Activated T-helper 2 cell treated with anti-CD3 and anti-CD28 coated beads, Interferon-gamma antibody, Interleukin-2, Interleukin-4, amounts not matched to agents 10 μg/mL and 5 μg/mL and 100 μg/mL, durations not matched to agents 14 hours and 24 hours and 36 hours (primary cell): Measurements from ENCODE around the gene PYDC1. TPM values are rescaled to one million over a fixed set of nuclear protein-coding genes. Genes with fewer than 3 reads are reported as not detected.
"Not testable (repeated sequence)": the region's sequence is repeated elsewhere in the genome, so short reads cannot be mapped to it uniquely, and the experiment has no call there.

ENCODE experiments used
- DNase-seq: peaks from one replicate; pipeline ENCODE4 v3.0.0; 2021; ENCODE audit warnings: low spot score
- H3K27ac Mint-ChIP-seq: one replicate; pipeline ENCODE4 v1.8.0; 2021; ENCODE audit warnings: mixed read lengths
- H3K27me3 Mint-ChIP-seq: one replicate; pipeline ENCODE4 v1.8.0; 2021; ENCODE audit warnings: low read depth, mixed read lengths
- H3K36me3 Mint-ChIP-seq: one replicate; pipeline ENCODE4 v1.8.0; 2021; ENCODE audit warnings: low read depth, mixed read lengths
- H3K4me1 Mint-ChIP-seq: one replicate; pipeline ENCODE4 v1.8.0; 2021; ENCODE audit warnings: low read depth, mixed read lengths
- H3K4me3 Mint-ChIP-seq: one replicate; pipeline ENCODE4 v1.8.0; 2021; ENCODE audit warnings: low read depth, mild to moderate bottlenecking, moderate library complexity, mixed read lengths
- H3K9me3 Mint-ChIP-seq: one replicate; pipeline ENCODE4 v1.8.0; 2021; ENCODE audit warnings: mixed read lengths
- intact Hi-C: fragments of 100-400 bp; cut with micrococcal nuclease; formaldehyde crosslinking; loops from one replicate; pipeline ENCODE4 v1.15.1; 2023
- total RNA-seq: library from RNA; stranded (reverse); gene quantifications from 2 replicates; pipeline ENCODE4 v1.2.3, GENCODE V29; 2022

The PYDC1 gene
- total RNA-seq, result not detected in 2 replicates

DNA sequence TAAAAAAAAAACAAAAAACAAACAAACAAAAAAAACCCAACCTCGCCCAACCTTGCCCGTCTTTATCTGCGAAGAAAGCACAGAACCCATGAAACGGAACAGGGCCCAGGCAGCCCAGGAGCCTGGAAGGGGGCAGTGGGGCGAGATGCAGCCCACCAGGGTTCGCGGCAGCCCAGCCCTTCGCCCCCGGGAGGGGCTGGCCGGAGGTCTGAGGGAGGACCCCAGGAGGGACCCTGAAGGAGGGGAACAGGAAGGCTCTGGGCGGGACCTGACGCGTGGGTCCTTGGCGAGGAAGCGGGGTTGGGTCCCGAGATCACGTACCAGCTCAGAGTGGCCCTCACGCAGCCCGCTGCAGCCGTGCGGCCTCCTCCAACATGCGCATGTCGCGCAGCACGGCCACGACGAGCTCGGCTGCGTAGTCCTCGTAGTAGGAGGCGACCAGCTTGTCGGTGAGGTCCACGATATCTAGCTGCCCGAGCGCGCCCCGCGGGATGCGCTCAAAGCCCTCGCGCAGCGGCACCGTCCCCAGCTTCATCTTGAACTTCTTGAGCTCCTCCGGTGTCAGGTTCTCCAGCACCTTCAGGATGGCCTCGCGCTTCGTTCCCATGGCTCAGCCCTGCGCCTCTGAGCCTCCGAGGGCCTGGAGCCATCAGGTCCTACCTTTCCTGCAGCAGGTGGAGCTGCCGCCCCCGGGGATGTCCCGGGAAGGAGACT, at the start of gene PYDC1:
PYDC1 (minus strand) TSS at position 714 of the 714 bp plus-strand sequence; CDS start at position 607, 107 bp downstream.
- no peak for DNase-seq
- Mint-ChIP-seq H3K9me3 (no peaks in the 10 kb centered on the region), H3K36me3 (no peaks in the 10 kb centered on the region), H3K27ac (no peak within 1 kb of the TSS), H3K4me3 (peak within 1 kb of the TSS; percentile 55), H3K27me3 (peaks cover 48% of the 10 kb centered on the region), H3K4me1 (peaks cover 14% of the 10 kb centered on the region)
- intact Hi-C loops, result loop anchor here (5.0 kb wide), 1 partner anchor 81 kb away; no protein-coding TSS in a partner anchor

DNA sequence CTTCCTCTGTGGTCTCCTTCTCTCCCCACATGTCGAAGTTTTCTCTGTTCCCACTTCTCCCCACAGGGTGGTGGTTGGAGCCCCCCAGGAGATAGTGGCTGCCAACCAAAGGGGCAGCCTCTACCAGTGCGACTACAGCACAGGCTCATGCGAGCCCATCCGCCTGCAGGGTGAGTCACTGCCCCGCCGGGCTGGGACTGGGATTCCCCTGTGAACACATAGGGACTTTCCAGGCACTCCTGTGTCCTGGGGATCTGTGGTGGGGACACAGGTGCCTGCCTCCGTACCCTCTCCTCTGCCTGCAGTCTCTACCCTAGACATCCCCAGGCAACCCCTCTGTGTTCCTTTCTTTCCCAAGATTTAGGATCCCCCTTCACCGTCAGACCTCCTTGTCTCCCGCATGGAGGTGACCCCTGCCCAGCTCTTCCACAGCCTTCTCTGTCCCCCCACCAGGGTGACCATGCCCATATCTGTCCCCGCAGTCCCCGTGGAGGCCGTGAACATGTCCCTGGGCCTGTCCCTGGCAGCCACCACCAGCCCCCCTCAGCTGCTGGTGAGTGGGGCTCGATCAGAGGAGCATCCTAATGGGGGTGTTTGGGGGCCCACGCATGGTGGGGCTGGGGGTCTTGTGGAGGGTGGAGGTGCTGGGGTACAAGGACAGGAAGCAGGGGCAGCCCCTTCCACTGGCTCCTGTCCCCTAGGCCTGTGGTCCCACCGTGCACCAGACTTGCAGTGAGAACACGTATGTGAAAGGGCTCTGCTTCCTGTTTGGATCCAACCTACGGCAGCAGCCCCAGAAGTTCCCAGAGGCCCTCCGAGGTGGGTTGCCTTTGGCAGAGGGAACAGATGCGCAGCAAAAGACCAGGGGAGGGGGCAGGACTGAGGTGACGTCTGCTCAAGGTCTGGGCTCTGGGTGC, 48.7 kb upstream of the PYDC1 start:
- Mint-ChIP-seq H3K4me1 (peaks cover 36% of the 10 kb centered on the region), H3K4me3 (peak overlapping the region; percentile 51), H3K36me3 (no peaks in the 10 kb centered on the region), H3K27ac (peak overlapping the region; percentile 83), H3K27me3 (no peaks in the 10 kb centered on the region), H3K9me3 (no peaks in the 10 kb centered on the region)
- intact Hi-C loops, result loop anchor here (2.0 to 10.0 kb wide), 4 partner anchors 21 to 159 kb away; partner anchors contain the start of genes COX6A2 and PYCARD
- peak; percentile 40 for DNase-seq

DNA sequence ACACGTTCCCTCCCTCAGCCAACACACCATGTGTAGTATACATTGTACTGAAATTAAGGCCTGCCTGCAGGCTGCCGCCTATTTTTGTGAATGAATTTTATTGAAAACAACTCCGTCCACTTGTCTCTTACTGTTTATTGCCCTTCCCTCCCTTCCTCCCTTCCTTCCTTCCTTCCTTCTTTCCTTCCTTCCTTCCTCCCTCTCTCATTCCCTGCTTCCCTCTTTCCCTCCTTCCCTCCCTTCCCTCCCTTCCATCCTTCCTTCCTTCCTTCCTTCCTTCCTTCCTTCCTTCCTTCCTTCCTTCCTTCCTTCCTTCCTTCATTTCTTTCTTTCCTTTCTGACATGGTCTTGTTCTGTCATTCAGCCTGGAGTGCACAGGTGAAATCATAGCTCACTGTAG, 45.1 kb upstream of the PYDC1 start:
- intact Hi-C loops, result loop anchor here (10.0 kb wide), 1 partner anchor 163 kb away; the partner anchor contains the start of gene COX6A2
- Mint-ChIP-seq H3K4me1 (peaks cover 33% of the 10 kb centered on the region), H3K4me3 (no peak overlapping the region), H3K27me3 (no peaks in the 10 kb centered on the region), H3K27ac (peak overlapping the region; percentile 20), H3K36me3 (no peaks in the 10 kb centered on the region), H3K9me3 (no peaks in the 10 kb centered on the region)
- no peak for DNase-seq

DNA sequence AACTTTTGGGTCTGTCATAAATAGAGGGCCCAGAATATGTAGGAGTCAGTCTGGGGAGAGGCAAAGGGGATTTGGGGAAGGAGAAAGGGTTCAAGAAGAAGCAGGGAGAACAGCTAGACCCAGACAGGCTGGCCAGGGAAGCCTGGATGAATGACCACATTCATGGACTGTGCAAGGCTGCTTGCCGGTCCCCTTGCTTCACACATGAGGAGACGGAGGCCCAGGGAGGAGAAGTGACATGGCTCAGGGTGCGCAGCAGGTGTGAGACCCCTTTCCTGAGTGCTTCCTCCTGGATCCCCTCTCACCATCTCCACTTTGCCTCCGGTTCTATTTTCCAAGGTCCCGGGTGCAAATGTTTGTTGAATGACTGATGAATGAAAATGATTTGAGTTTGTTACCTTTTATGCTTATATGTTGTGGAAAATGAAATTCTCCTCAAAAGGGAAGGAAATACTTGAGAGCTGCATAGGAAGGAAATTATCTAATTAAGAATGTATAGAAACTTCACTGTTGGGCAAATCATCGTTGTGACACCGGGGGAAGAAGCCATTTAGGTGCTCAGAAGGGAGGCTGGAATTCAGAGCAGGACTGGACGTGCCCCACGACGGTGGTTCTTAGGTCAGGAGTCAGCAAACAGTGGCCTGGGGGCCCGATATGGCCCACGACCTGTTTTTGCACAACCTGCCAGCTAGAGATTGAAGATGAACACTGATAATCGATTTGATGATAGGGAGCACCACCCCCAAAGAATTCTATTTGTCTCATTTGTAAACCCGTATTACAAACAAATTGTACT, 43.4 kb upstream of the PYDC1 start:
- no peaks in the 10 kb centered on the region for H3K27me3 Mint-ChIP-seq
- H3K27ac Mint-ChIP-seq, result peak overlapping the region; percentile 70
- H3K4me1 Mint-ChIP-seq, result peaks cover 24% of the 10 kb centered on the region
- DNase-seq, result no peak
- intact Hi-C loops, result loop anchor here (10.0 kb wide), 1 partner anchor 164 kb away; the partner anchor contains the start of gene COX6A2
- H3K4me3 Mint-ChIP-seq, result peak overlapping the region; percentile 67
- H3K9me3 Mint-ChIP-seq, result no peaks in the 10 kb centered on the region
- no peaks in the 10 kb centered on the region for H3K36me3 Mint-ChIP-seq

DNA sequence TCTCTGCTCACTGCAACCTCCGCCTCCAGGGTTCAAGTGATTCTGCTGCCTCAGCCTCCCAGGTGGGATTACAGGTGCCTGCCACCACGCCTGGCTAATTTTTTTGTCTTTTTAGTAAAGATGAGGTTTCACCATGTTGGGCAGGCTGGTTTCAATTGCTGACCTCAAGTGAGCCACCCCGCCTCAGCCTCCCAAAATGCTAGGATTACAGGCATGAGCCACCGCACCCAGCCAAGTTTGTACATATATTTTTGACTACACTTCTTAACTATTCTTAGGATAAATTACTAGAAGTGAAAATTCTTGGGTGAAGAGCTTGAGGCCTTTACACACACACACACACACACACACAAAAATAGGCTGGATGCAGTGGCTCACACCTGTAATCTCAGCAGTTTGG, 41.4 kb upstream of the PYDC1 start:
- no peaks in the 10 kb centered on the region for H3K27me3 Mint-ChIP-seq
- intact Hi-C loops, result no loop called here

DNA sequence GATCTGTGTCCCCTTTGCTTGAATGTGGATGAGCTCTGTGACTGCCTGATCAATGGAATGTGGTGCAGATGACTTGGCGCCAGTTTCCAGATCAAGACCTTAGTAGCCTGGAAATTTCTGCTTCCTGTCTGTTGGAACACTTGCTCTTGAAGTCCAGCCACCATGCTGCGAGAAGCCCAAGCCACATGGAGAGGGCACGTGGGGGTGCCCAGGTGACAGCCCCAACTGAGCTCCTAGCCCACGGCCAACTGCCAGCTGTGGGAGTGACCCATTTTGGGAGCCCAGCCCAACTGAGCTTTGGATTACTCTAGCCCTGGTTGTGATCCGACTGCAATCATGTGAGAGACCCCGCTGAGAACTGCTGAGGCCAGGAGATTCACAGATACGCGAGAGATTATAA, 39.5 kb upstream of the PYDC1 start:
- H3K27me3 Mint-ChIP-seq, result no peaks in the 10 kb centered on the region
- H3K36me3 Mint-ChIP-seq, result no peaks in the 10 kb centered on the region
- H3K9me3 Mint-ChIP-seq, result no peaks in the 10 kb centered on the region
- intact Hi-C loops, result no loop called here
- no peak for DNase-seq
- H3K4me3 Mint-ChIP-seq, result no peak overlapping the region
- H3K4me1 Mint-ChIP-seq, result peaks cover 39% of the 10 kb centered on the region
- no peak overlapping the region for H3K27ac Mint-ChIP-seq

More for the DNA sequence above, 41.4 kb upstream of the PYDC1 start:
- no peaks in the 10 kb centered on the region for H3K36me3 Mint-ChIP-seq
- DNase-seq, result no peak
- H3K4me3 Mint-ChIP-seq, result no peak overlapping the region
- H3K27ac Mint-ChIP-seq, result no peak overlapping the region
- H3K4me1 Mint-ChIP-seq, result peaks cover 29% of the 10 kb centered on the region
- H3K9me3 Mint-ChIP-seq, result no peaks in the 10 kb centered on the region

DNA sequence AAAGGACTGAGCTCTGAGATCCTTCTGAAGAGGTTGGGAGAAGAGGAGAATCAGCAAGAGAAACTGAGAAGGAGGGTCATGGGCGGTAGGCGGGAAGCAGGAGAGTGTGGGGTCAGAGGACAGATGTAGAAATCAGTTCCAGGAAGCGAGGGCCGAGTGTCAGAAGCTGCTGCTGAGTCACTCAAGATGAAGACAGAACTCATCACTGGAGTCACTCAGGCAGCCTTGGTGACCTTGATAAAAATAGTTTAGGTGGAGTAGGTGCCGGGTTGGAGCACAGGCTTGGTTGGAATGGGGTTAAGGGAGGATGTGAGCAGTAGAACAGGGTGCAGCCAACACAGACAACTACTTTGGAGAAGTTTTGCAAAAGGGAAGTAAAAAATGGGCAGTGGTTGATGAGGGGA, 36.7 kb upstream of the PYDC1 start:
- intact Hi-C loops, result loop anchor here (1.0 to 5.0 kb wide), 2 partner anchors 52 to 99 kb away; no protein-coding TSS in a partner anchor
- Mint-ChIP-seq H3K4me3 (peak overlapping the region; percentile 72), H3K27me3 (no peaks in the 10 kb centered on the region), H3K27ac (peak overlapping the region; percentile 93), H3K36me3 (no peaks in the 10 kb centered on the region), H3K9me3 (no peaks in the 10 kb centered on the region), H3K4me1 (peaks cover 42% of the 10 kb centered on the region)
- DNase-seq, result peak; percentile 34

DNA sequence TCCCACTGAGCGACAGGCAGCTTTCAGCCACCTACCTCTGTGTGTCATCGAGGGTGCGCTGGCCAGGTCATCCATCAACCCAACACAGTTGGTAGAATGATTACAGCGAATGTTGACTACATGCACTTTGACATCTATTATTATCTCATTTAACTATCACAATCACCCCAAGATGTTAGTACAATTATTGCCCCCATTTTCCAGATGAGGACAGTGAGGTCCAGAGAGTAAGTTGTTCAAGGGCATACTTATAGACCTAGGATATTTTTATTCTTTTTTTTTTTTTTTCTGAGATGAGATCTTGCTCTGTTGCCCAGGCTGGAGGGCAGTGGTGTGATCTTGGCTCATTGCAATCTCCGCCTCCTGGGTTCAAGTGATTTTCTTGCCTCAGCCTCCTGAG, 34.5 kb upstream of the PYDC1 start:
- Mint-ChIP-seq H3K4me3 (no peak overlapping the region), H3K27ac (peak overlapping the region; percentile 46), H3K9me3 (no peaks in the 10 kb centered on the region), H3K27me3 (peaks cover 2% of the 10 kb centered on the region), H3K4me1 (peaks cover 42% of the 10 kb centered on the region), H3K36me3 (no peaks in the 10 kb centered on the region)
- no peak for DNase-seq
- intact Hi-C loops, result loop anchor here (5.0 kb wide), 1 partner anchor 101 kb away; no protein-coding TSS in a partner anchor

DNA sequence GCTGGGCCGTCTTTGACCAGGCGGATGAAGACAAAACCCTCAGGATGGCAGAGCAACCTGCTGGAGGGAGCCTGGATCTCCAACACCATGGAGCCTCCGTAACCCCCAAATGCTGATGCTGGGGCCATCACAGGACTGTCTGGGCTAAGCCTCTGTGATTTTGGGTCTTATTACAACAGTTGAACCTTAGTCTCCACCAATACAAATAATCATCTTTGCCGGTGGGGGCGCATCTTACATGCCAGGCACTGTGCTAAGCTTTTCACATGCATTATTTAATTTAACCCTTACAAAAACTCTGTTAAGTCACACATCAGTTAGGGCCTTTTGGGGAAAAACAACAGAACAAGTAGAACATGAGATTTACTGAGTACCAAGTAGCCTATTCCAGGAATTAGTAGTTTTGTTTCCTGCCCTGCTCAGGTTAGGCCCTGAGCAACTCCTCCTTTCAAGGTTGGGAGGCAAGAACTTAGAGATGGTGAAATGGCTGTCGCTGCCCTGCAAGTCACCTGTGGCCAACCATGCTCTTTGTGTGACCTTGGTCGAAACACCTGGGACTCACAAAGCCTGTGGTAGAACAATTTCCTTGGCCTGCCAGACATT, 33.9 kb upstream of the PYDC1 start:
- no peaks in the 10 kb centered on the region for H3K9me3 Mint-ChIP-seq
- peaks cover 2% of the 10 kb centered on the region for H3K27me3 Mint-ChIP-seq
- H3K4me3 Mint-ChIP-seq, result no peak overlapping the region
- no peak for DNase-seq
- intact Hi-C loops, result loop anchor here (5.0 kb wide), 1 partner anchor 101 kb away; no protein-coding TSS in a partner anchor
- H3K36me3 Mint-ChIP-seq, result no peaks in the 10 kb centered on the region
- peak overlapping the region; percentile 46 for H3K27ac Mint-ChIP-seq
- peaks cover 42% of the 10 kb centered on the region for H3K4me1 Mint-ChIP-seq

DNA sequence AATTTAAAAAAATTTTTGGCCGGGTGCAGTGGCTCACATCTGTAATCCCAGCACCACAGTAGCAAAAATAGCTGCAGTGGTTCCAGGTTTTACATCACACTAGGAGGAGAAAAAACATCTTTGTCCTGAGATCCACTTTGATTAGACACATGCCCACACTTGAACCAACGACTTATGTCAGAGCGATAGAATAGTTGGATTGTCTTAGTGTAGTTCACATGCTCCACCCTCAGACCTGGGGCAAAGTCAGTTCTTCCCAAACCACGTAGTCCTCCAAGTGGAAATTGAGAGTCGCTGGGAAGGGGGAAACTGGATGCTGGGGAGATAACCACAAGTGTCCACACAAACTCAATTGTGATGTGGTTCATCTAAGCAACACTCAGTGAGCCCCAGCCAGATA, 31.4 kb upstream of the PYDC1 start:
- no peak overlapping the region for H3K27ac Mint-ChIP-seq
- H3K4me3 Mint-ChIP-seq, result no peak overlapping the region
- H3K4me1 Mint-ChIP-seq, result peaks cover 29% of the 10 kb centered on the region
- no peaks in the 10 kb centered on the region for H3K36me3 Mint-ChIP-seq
- intact Hi-C loops, result no loop called here
- H3K9me3 Mint-ChIP-seq, result no peaks in the 10 kb centered on the region
- DNase-seq, result no peak
- H3K27me3 Mint-ChIP-seq, result peaks cover 2% of the 10 kb centered on the region

DNA sequence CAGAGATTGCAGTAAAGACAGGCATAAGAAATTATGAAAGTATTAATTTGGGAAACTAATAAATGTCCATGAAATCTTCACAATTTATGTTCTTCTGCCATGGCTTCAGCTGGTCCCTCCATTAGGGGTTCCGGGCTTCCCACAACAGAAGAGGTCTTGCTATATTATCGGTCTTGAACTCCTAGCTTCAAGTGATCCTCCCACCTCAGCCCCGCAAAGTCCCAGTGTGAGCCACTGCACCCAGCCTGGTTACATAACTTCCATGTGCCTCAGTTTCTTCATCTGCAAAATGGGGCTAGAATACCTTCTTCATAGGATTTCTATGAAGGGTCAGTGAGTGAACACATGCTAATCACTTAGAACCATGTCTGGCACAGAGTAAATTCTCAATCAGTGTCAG, 29.4 kb upstream of the PYDC1 start:
- intact Hi-C loops, result no loop called here
- H3K36me3 Mint-ChIP-seq, result no peaks in the 10 kb centered on the region
- peaks cover 14% of the 10 kb centered on the region for H3K4me1 Mint-ChIP-seq

DNA sequence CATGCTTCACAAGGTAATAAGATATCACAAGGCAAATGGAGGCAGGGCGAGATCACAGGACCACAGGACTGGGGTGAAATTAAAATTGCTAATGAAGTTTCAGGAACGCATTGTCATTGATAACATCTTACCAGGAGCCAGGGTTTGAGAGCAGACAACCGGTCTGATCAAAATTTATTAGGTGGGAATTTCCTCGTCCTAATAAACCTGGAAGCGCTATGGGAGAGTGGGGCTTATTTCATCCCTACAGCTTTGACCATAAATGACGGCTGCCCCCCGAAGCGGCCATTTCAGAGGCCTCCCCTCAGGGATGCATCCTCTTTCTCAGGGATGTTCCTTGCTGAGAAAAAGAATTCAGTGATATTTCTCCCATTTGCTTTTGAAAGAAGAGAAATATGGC, 28.7 kb upstream of the PYDC1 start:
- H3K9me3 Mint-ChIP-seq, H3K27me3 Mint-ChIP-seq, DNase-seq, H3K4me3 Mint-ChIP-seq, intact Hi-C loops, H3K27ac Mint-ChIP-seq, H3K4me1 Mint-ChIP-seq, H3K36me3 Mint-ChIP-seq: not testable (repeated sequence)

More for the DNA sequence above, 29.4 kb upstream of the PYDC1 start:
- Mint-ChIP-seq H3K9me3 (no peaks in the 10 kb centered on the region), H3K27ac (no peak overlapping the region), H3K4me3 (no peak overlapping the region), H3K27me3 (peaks cover 2% of the 10 kb centered on the region)
- DNase-seq, result no peak
